Heart left ventricle (tissue), 16 donors: ENCODE results near the gene NMT2. TPM values are rescaled to one million over a fixed set of nuclear protein-coding genes. Genes with fewer than 3 reads are reported as not detected.
A peak's percentile ranks its signal among the peaks of the same experiment; 100 is the strongest.

ENCODE experiments used
- ATAC-seq, 4 donors: fragments of 200-7000 bp; cut with Tn5 transposase; one replicate each; pipeline ENCODE4 v1.9.1; 2020 to 2022; ENCODE audit warnings: moderate library complexity in 4 of 4, mild to moderate bottlenecking in 3 of 4, moderate number of reproducible peaks in 1 of 4
- DNase-seq, 5 donors: peaks; one replicate each; pipeline ENCODE4 v3.0.0-alpha.2; 2020
- H3K27ac ChIP-seq, 12 donors: fragments of 200-600 bp; sonication (generic) in 4 of 12; one replicate each; pipeline versions ENCODE4 v1.5.0 to v1.8.0; 2016 to 2022; ENCODE audit warnings: mild to moderate bottlenecking in 2 of 12
- H3K27me3 ChIP-seq, 9 donors: fragments of 200-600 bp; sonication (generic) in 2 of 9; one replicate each; pipeline versions ENCODE4 v1.5.1 to v1.8.0; 2016 to 2022; ENCODE audit warnings: mild to moderate bottlenecking in 3 of 9
- H3K36me3 ChIP-seq, 9 donors: fragments of 200-600 bp; sonication (generic) in 2 of 9; one replicate each; pipeline versions ENCODE4 v1.5.0 to v1.8.0; 2018 to 2022; ENCODE audit warnings: mild to moderate bottlenecking in 2 of 9
- H3K4me1 ChIP-seq, 12 donors: fragments of 200-600 bp; sonication (generic) in 4 of 12; one replicate each; pipeline versions ENCODE4 v1.5.0 to v1.8.0; 2016 to 2022; ENCODE audit warnings: mild to moderate bottlenecking in 3 of 12
- H3K4me3 ChIP-seq, 12 donors: fragments of 200-600 bp; sonication (generic) in 4 of 12; one replicate each; pipeline versions ENCODE4 v1.5.0 to v1.8.0; 2017 to 2022; ENCODE audit warnings: mild to moderate bottlenecking in 9 of 12, moderate library complexity in 4 of 12
- H3K9me3 ChIP-seq, 12 donors: fragments of 200-600 bp; sonication (generic) in 4 of 12; one replicate each; pipeline versions ENCODE4 v1.5.0 to v1.8.0; 2016 to 2022; ENCODE audit warnings: mild to moderate bottlenecking in 1 of 12
- CTCF ChIP-seq, 12 donors: fragments of 200-600 bp; sonication (generic) in 4 of 12; IDR thresholded peaks; one replicate each; pipeline versions ENCODE4 v1.5.0 to v1.8.0; 2018 to 2022; ENCODE audit warnings: antibody characterized with exemption in 12 of 12, mild to moderate bottlenecking in 5 of 12
- POLR2A ChIP-seq, 2 donors: fragments of 450-650 bp; IDR thresholded peaks; one replicate each; pipeline ENCODE4 v1.6.1; 2017; ENCODE audit warnings: antibody characterized with exemption in 2 of 2, mild to moderate bottlenecking in 2 of 2, moderate library complexity in 2 of 2
- WGBS, 4 donors: extraction: QIAGEN DNeasy Blood & Tissue Kit in 2 of 4; methylation state at CpG; one replicate each; pipeline versions ENCODE4 v1.1.5 to v1.1.7; 2013 to 2018; 5-methylcytosine and 5-hydroxymethylcytosine counted together
- intact Hi-C, 10 donors: fragments of 100-400 bp; cut with DNase I; formaldehyde crosslinking; loops; one replicate each; pipeline versions ENCODE4 v1.11.1 to v1.14.2; 2022
- polyA plus RNA-seq, 2 donors: library from polyadenylated mRNA; stranded (reverse); fragments of 200-250 nt; gene quantifications; one replicate each; pipeline ENCODE4 v1.2.3, GENCODE V29; 2013
- total RNA-seq, 9 donors: library from RNA; depleted of rRNA in 2 of 9; stranded (reverse); fragments of >200 nt in 2 of 9; fragmentation: NEBNext Ultra II Directional in 3 of 9; extraction: Animal tissue kit (Norgen Biotek cat#: 25700) in 3 of 9; gene quantifications; one replicate each; pipeline versions ENCODE4 v1.1.0 to v1.2.4, GENCODE V29; 2016 to 2023
- donor health status: ischemic (EF 13 %, LVEDD 7.1; RV severe dilation, severe dysfunction).
- donor health status: healthy with polysubstance abuse.
- donor health status: DM: no; HTN: yes; CAD: no.
- donor health status: DM: no; HTN: no; CAD: no.
- donor health status: ischemic (EF 25% LVEDD 6.9; RV normal size, moderate dysfunction).
- donor health status: ischemic (EF 25% LVEDD 5.7; RV mildly dilated, moderate dysfunction).
- donor health status: healthy.
- donor health status: DM: yes; HTN: yes; CAD: no.
- donor health status: ischemic (EF 35%, LVEDD 5.7; RV mildly dilated, moderate dysfunction).
- donor health status: nonischemic (EF 11% LVEDD 7.7; RV severe dilation, severe dysfunction).
- donor health status: DM: yes; HTN: yes; CAD: no.
- donor health status: PGD.
- donor health status: ischemic (EF 29% LVEDD 5.4; RV normal size, mild dysfunction).
- donor health status: nonischemic (EF 23%, LVEDD 6.1; RV moderate dilation, normal function).

NMT2 gene
- total and polyA plus RNA-seq, 11 donors: 6.7 to 19.0 (median 13.2) TPM

GRCh38 chr10:15197911-15198310 lies 29.4 kb upstream of the NMT2 start:
- H3K27ac ChIP-seq: no peak overlapping the region
- no peaks in the 10 kb centered on the region for H3K27me3 ChIP-seq
- intact Hi-C loops: no loop called here
- H3K36me3 ChIP-seq: no peaks in the 10 kb centered on the region
- ATAC-seq (no peak), DNase-seq (no peak)
- H3K9me3 ChIP-seq: peaks cover 0 to 5% (median 0%) of the 10 kb centered on the region in 12 donors
- 90 to 99% (median 95%) methylated on average over 4 of the region's 4 CpGs for WGBS, 4 donors
- H3K4me1 ChIP-seq: peaks cover 0 to 57% (median 11%) of the 10 kb centered on the region in 12 donors
- no peak overlapping the region for H3K4me3 ChIP-seq
- TF ChIP-seq CTCF (IDR thresholded peaks at IDR 0.05): no peak
- no peak for TF ChIP-seq POLR2A (IDR thresholded peaks at IDR 0.05)

GRCh38 chr10:15197276-15197675 lies 28.8 kb upstream of the NMT2 start:
- Histone ChIP-seq H3K4me3 (no peak overlapping the region), H3K4me1 (peaks cover 0 to 50% (median 11%) of the 10 kb centered on the region in 12 donors), H3K27me3 (no peaks in the 10 kb centered on the region), H3K36me3 (no peaks in the 10 kb centered on the region), H3K9me3 (peaks cover 0 to 5% (median 0%) of the 10 kb centered on the region in 12 donors), H3K27ac (peak overlapping the region in 1 of 12 donors; percentile 52)
- ATAC-seq (no peak), DNase-seq (no peak)
- TF ChIP-seq CTCF (IDR thresholded peaks at IDR 0.05) (no peak), POLR2A (IDR thresholded peaks at IDR 0.05) (no peak)
- intact Hi-C loops: no loop called here
- 30 to 47% (median 40%) methylated on average over 2 of the region's 2 CpGs for WGBS, 4 donors

- peak overlapping the region in 9 of 12 donors; percentile 22 to 54 (median 37) for H3K4me3 ChIP-seq
- peaks cover 0 to 40% (median 10%) of the 10 kb centered on the region in 12 donors for H3K4me1 ChIP-seq
- ATAC-seq (peak in 3 of 4 donors; percentile 39 to 50 (median 40)), DNase-seq (peak in 3 of 5 donors; percentile 21 to 38 (median 36))
- TF ChIP-seq POLR2A (IDR thresholded peaks at IDR 0.05) (no peak), CTCF (IDR thresholded peaks at IDR 0.05) (no peak)
- H3K27ac ChIP-seq: peak overlapping the region in 8 of 12 donors; percentile 6 to 66 (median 52)
- H3K36me3 ChIP-seq: no peaks in the 10 kb centered on the region
- intact Hi-C loops: no loop called here
- no peaks in the 10 kb centered on the region for H3K27me3 ChIP-seq
- H3K9me3 ChIP-seq: peaks cover 0 to 5% (median 0%) of the 10 kb centered on the region in 12 donors
- WGBS, 4 donors: 43 to 52% (median 50%) methylated on average over 12 of the region's 12 CpGs
Observed at GRCh38 chr10:15196021-15196834, 27.7 kb upstream of the NMT2 start.

- Histone ChIP-seq H3K9me3 (no peaks in the 10 kb centered on the region), H3K27ac (no peak overlapping the region), H3K36me3 (no peaks in the 10 kb centered on the region), H3K27me3 (no peaks in the 10 kb centered on the region), H3K4me1 (no peaks in the 10 kb centered on the region), H3K4me3 (no peak overlapping the region)
- no peak for TF ChIP-seq POLR2A (IDR thresholded peaks at IDR 0.05)
- no peak for TF ChIP-seq CTCF (IDR thresholded peaks at IDR 0.05)
- ATAC-seq (no peak), DNase-seq (no peak)
- intact Hi-C loops: no loop called here
- WGBS, 4 donors: 89 to 94% (median 91%) methylated on average over 11 of the region's 11 CpGs
Observed at GRCh38 chr10:15189133-15189885, 20.8 kb upstream of the NMT2 start.
